ENCODE results near the gene SORCS3.
A peak's percentile ranks its signal among the peaks of the same experiment; 100 is the strongest.

The SORCS3 gene

GRCh38 chr10:105044902-105045301 lies 403.8 kb downstream of the SORCS3 start:
- Histone ChIP-seq H3K79me2 (ENCODE audit: insufficient read depth, low read length) (no peaks in the 10 kb centered on the region), H3K4me1 (ENCODE audit: insufficient read depth, low read length) (no peaks in the 10 kb centered on the region), H3K4me2 (ENCODE audit: insufficient read depth, low read length) (no peak overlapping the region), H3K9ac (ENCODE audit: low read depth, low read length) (no peak overlapping the region), H3K27me3 (ENCODE audit: insufficient read depth, low read length, poor library complexity) (no peaks in the 10 kb centered on the region), H3K27ac (ENCODE audit: low read length) (no peak overlapping the region), H3K4me3 (ENCODE audit: low read depth in 1 of 2, low read length in 2 of 2) (no peak overlapping the region), H3K36me3 (ENCODE audit: insufficient read depth, low read length) (no peaks in the 10 kb centered on the region), H3K9me3 (ENCODE audit: insufficient read depth, low read length, severe bottlenecking) (no peaks in the 10 kb centered on the region), H4K20me1 (ENCODE audit: insufficient read depth, low read length) (no peaks in the 10 kb centered on the region), H2AFZ (ENCODE audit: low read depth, low read length) (no peak overlapping the region)
- no peak for ATAC-seq (ENCODE audit: insufficient read depth, low read depth)
- DNase-seq: no peak
- TF ChIP-seq CTCF (IDR thresholded peaks at IDR 0.05; ENCODE audit: borderline replicate concordance, extremely low read depth, low read length, poor library complexity, severe bottlenecking): no peak
- no peak for TF ChIP-seq EZH2 (IDR thresholded peaks at IDR 0.05; ENCODE audit: borderline replicate concordance, low read depth, low read length, severe bottlenecking)

- no peak for ATAC-seq (ENCODE audit: insufficient read depth, low read depth)
- no peak overlapping the region for H3K4me3 ChIP-seq (ENCODE audit: low read depth in 1 of 2, low read length in 2 of 2)
- no peaks in the 10 kb centered on the region for H4K20me1 ChIP-seq (ENCODE audit: insufficient read depth, low read length)
- H3K36me3 ChIP-seq (ENCODE audit: insufficient read depth, low read length): no peaks in the 10 kb centered on the region
- H3K27ac ChIP-seq (ENCODE audit: low read length): no peak overlapping the region
- no peak overlapping the region for H3K4me2 ChIP-seq (ENCODE audit: insufficient read depth, low read length)
- no peak for TF ChIP-seq EZH2 (IDR thresholded peaks at IDR 0.05; ENCODE audit: borderline replicate concordance, low read depth, low read length, severe bottlenecking)
- TF ChIP-seq CTCF (IDR thresholded peaks at IDR 0.05; ENCODE audit: borderline replicate concordance, extremely low read depth, low read length, poor library complexity, severe bottlenecking): no peak
- no peaks in the 10 kb centered on the region for H3K4me1 ChIP-seq (ENCODE audit: insufficient read depth, low read length)
- H3K9me3 ChIP-seq (ENCODE audit: insufficient read depth, low read length, severe bottlenecking): no peaks in the 10 kb centered on the region
- H2AFZ ChIP-seq (ENCODE audit: low read depth, low read length): no peak overlapping the region
- no peaks in the 10 kb centered on the region for H3K79me2 ChIP-seq (ENCODE audit: insufficient read depth, low read length)
- DNase-seq: no peak
- no peak overlapping the region for H3K9ac ChIP-seq (ENCODE audit: low read depth, low read length)
- H3K27me3 ChIP-seq (ENCODE audit: insufficient read depth, low read length, poor library complexity): no peaks in the 10 kb centered on the region
Measured at GRCh38 chr10:105056413-105056812, 415.3 kb downstream of the SORCS3 start.

- ATAC-seq (ENCODE audit: insufficient read depth, low read depth) (no peak), DNase-seq (no peak)
- H4K20me1 ChIP-seq (ENCODE audit: insufficient read depth, low read length): no peaks in the 10 kb centered on the region
- TF ChIP-seq EZH2 (IDR thresholded peaks at IDR 0.05; ENCODE audit: borderline replicate concordance, low read depth, low read length, severe bottlenecking) (no peak), CTCF (IDR thresholded peaks at IDR 0.05; ENCODE audit: borderline replicate concordance, extremely low read depth, low read length, poor library complexity, severe bottlenecking) (no peak)
- no peaks in the 10 kb centered on the region for H3K4me1 ChIP-seq (ENCODE audit: insufficient read depth, low read length)
- no peaks in the 10 kb centered on the region for H3K9me3 ChIP-seq (ENCODE audit: insufficient read depth, low read length, severe bottlenecking)
- H3K4me3 ChIP-seq (ENCODE audit: low read depth in 1 of 2, low read length in 2 of 2): no peak overlapping the region
- no peak overlapping the region for H3K27ac ChIP-seq (ENCODE audit: low read length)
- no peaks in the 10 kb centered on the region for H3K36me3 ChIP-seq (ENCODE audit: insufficient read depth, low read length)
- H3K27me3 ChIP-seq (ENCODE audit: insufficient read depth, low read length, poor library complexity): no peaks in the 10 kb centered on the region
- H3K9ac ChIP-seq (ENCODE audit: low read depth, low read length): no peak overlapping the region
- H3K4me2 ChIP-seq (ENCODE audit: insufficient read depth, low read length): no peak overlapping the region
- no peak overlapping the region for H2AFZ ChIP-seq (ENCODE audit: low read depth, low read length)
- H3K79me2 ChIP-seq (ENCODE audit: insufficient read depth, low read length): no peaks in the 10 kb centered on the region
Measured at GRCh38 chr10:105062951-105063350, 421.9 kb downstream of the SORCS3 start.

GRCh38 chr10:105063796-105064195 lies 422.7 kb downstream of the SORCS3 start:
- Histone ChIP-seq H3K36me3 (ENCODE audit: insufficient read depth, low read length) (no peaks in the 10 kb centered on the region), H3K27me3 (ENCODE audit: insufficient read depth, low read length, poor library complexity) (no peaks in the 10 kb centered on the region), H2AFZ (ENCODE audit: low read depth, low read length) (no peak overlapping the region), H4K20me1 (ENCODE audit: insufficient read depth, low read length) (no peaks in the 10 kb centered on the region), H3K9ac (ENCODE audit: low read depth, low read length) (no peak overlapping the region), H3K4me1 (ENCODE audit: insufficient read depth, low read length) (no peaks in the 10 kb centered on the region), H3K79me2 (ENCODE audit: insufficient read depth, low read length) (no peaks in the 10 kb centered on the region), H3K4me3 (ENCODE audit: low read depth in 1 of 2, low read length in 2 of 2) (no peak overlapping the region), H3K9me3 (ENCODE audit: insufficient read depth, low read length, severe bottlenecking) (no peaks in the 10 kb centered on the region), H3K27ac (ENCODE audit: low read length) (no peak overlapping the region), H3K4me2 (ENCODE audit: insufficient read depth, low read length) (no peak overlapping the region)
- ATAC-seq (ENCODE audit: insufficient read depth, low read depth) (no peak; the same call in 2 of the 3 replicates), DNase-seq (peak; percentile 8)
- peak; percentile 58 for TF ChIP-seq CTCF (IDR thresholded peaks at IDR 0.05; ENCODE audit: borderline replicate concordance, extremely low read depth, low read length, poor library complexity, severe bottlenecking)
- no peak for TF ChIP-seq EZH2 (IDR thresholded peaks at IDR 0.05; ENCODE audit: borderline replicate concordance, low read depth, low read length, severe bottlenecking)
